Loucy (cell line): Measurements from ENCODE around the gene CALHM3.

ENCODE experiments used
- EZH2phosphoT487 ChIP-seq: fragments of 200-600 bp; IDR thresholded peaks from 2 replicates; pipeline ENCODE4 v1.6.1; 2018; ENCODE audit warnings: antibody characterized with exemption, mild to moderate bottlenecking, moderate library complexity, borderline replicate concordance
- TF ChIP-seq, protein P1 (sequence below): fragments of 200-600 bp; sonication (generic); conservative IDR thresholded peaks from 2 replicates; pipeline ENCODE4 v1.5.1; 2014; ENCODE audit warnings: mild to moderate bottlenecking, antibody characterized with exemption, low read length

DNA sequence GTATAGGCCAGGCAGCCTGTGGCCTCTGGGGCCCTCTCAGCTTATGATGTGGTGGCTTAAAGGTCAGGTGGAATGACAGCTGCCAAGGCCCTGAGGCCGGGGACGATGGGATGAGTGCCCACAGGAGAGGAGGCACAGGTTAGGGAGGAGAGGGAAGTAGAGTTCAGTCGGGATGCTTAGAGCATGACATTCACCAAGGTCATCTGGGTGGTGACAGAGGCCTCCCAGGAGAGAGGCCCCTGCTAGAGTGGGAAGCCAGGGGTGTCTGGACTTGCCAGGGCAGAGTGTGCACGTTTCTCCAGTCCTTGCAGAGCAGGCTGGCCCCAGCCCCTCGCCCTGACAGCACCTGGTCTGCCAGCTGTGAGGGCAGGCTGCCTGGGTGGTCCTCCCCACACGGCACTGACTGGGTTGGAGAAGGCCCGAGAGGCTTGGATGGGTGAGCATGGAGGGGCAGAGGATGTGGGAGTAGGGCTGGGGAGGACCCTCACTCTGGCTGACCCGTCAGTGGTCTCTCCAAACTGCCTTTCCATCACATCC is 21.8 kb downstream of the CALHM3 start:
- TF ChIP-seq, protein P1, sequence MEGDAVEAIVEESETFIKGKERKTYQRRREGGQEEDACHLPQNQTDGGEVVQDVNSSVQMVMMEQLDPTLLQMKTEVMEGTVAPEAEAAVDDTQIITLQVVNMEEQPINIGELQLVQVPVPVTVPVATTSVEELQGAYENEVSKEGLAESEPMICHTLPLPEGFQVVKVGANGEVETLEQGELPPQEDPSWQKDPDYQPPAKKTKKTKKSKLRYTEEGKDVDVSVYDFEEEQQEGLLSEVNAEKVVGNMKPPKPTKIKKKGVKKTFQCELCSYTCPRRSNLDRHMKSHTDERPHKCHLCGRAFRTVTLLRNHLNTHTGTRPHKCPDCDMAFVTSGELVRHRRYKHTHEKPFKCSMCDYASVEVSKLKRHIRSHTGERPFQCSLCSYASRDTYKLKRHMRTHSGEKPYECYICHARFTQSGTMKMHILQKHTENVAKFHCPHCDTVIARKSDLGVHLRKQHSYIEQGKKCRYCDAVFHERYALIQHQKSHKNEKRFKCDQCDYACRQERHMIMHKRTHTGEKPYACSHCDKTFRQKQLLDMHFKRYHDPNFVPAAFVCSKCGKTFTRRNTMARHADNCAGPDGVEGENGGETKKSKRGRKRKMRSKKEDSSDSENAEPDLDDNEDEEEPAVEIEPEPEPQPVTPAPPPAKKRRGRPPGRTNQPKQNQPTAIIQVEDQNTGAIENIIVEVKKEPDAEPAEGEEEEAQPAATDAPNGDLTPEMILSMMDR = no peak
- no peak for TF ChIP-seq EZH2phosphoT487
